HEK293T (cell line): Measurements from ENCODE around the gene KCNQ1.

Experiments used
- ARNT ChIP-seq: fragments of 450-650 bp; IDR thresholded peaks from 2 replicates; pipeline ENCODE4 v1.6.1; 2017; ENCODE audit warnings: mild to moderate bottlenecking
- BHLHE40 ChIP-seq: fragments of 450-650 bp; IDR thresholded peaks from 2 replicates; pipeline ENCODE4 v1.6.1; 2016; ENCODE audit warnings: mild to moderate bottlenecking, moderate library complexity, borderline replicate concordance
- CTBP1 ChIP-seq: fragments of 450-650 bp; IDR thresholded peaks from 2 replicates; pipeline ENCODE4 v1.6.1; 2016; ENCODE audit warnings: borderline replicate concordance
- ELF4 ChIP-seq: fragments of 450-650 bp; IDR thresholded peaks from 2 replicates; pipeline ENCODE4 v1.6.1; 2017; ENCODE audit warnings: antibody characterized with exemption
- FOXK2 ChIP-seq: fragments of 450-650 bp; IDR thresholded peaks from 2 replicates; pipeline ENCODE4 v1.6.1; 2016; ENCODE audit warnings: mild to moderate bottlenecking
- HDGF ChIP-seq: fragments of 450-650 bp; IDR thresholded peaks from 2 replicates; pipeline ENCODE4 v1.6.1; 2017; ENCODE audit warnings: antibody characterized with exemption, borderline replicate concordance
- NFRKB ChIP-seq: fragments of 450-650 bp; IDR thresholded peaks from 2 replicates; pipeline ENCODE4 v1.6.1; 2016; ENCODE audit warnings: mild to moderate bottlenecking, moderate library complexity
- SP1 ChIP-seq: fragments of 450-650 bp; IDR thresholded peaks from 2 replicates; pipeline ENCODE4 v1.6.1; 2017
- ZNF384 ChIP-seq: fragments of 450-650 bp; IDR thresholded peaks from 2 replicates; pipeline ENCODE4 v1.6.1; 2016

DNA sequence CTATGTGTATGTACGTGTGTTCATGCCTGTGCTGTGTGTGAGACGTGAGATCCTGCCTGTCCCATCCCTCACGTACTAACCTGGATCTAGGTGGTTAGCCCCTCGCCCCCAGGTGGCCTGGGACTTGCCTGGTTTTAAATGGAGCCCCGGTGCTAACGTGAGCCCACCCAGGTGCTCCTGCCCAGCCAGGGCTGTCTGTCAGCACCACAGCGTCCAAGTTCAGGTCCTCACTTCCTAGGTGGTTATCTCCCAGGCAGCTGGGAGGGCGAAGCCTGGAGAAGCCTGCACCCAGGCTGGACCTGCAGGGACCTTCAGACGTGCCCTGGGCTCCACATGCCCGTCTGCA is 86.0 kb downstream of the KCNQ1 start:
- TF ChIP-seq ARNT (no peak), CTBP1 (no peak), BHLHE40 (no peak), HDGF (no peak), NFRKB (no peak), FOXK2 (no peak), SP1 (no peak), ELF4 (no peak), ZNF384 (no peak)
